IMR-90 (cell line): ENCODE data around the gene SLC4A11. TPM values are rescaled to one million over a fixed set of nuclear protein-coding genes. Genes with fewer than 3 reads are reported as not detected.

Experiments
- ATAC-seq: fragments of 200-7000 bp; cut with Tn5 transposase; 2 replicates; pipeline ENCODE4 v1.9.1; 2020; ENCODE audit warnings: low read depth, mild to moderate bottlenecking, moderate library complexity
- BruUV-seq: library from RNA; stranded (reverse); fragments of 400-500 nt; replicated peaks from 2 replicates; lab custom pipeline; 2021; lab: Mats Ljungman, UMichigan
- CTCF ChIA-PET: fragments of 300-600 bp; formaldehyde crosslinking; extraction: SDS; loops from one replicate; lab custom pipeline; 2021; ENCODE audit warnings: antibody characterized with exemption; lab: Yijun Ruan, JAX
- POLR2A ChIA-PET: fragments of 300-600 bp; sonication (Branson Sonifier 250); formaldehyde crosslinking; loops from one replicate; lab custom pipeline; 2022; ENCODE audit warnings: antibody characterized with exemption; ENCODE audit not compliant: unreplicated experiment; lab: Charles Lee
- DNase-seq: peaks from one replicate; pipeline ENCODE4 v3.0.0; 2013
- H2AFZ ChIP-seq: replicated peaks from 2 replicates; pipeline ENCODE3; 2013; ENCODE audit warnings: low read length, mild to moderate bottlenecking; ENCODE audit not compliant: poor library complexity
- H2AK5ac ChIP-seq: 2 replicates; pipeline ENCODE4 v1.6.1; 2013; ENCODE audit warnings: low read depth, low read length, inconsistent platforms
- H2AK9ac ChIP-seq: replicated peaks from 2 replicates; pipeline ENCODE3; 2013; ENCODE audit warnings: mild to moderate bottlenecking, low read depth, low read length, moderate library complexity; ENCODE audit not compliant: poor library complexity
- H2BK120ac ChIP-seq: 2 replicates; pipeline ENCODE4 v1.6.1; 2013; ENCODE audit warnings: low read depth, low read length, inconsistent platforms
- H2BK15ac ChIP-seq: 3 replicates; pipeline ENCODE4 v1.6.1; 2013; ENCODE audit warnings: low read depth, low read length, inconsistent platforms
- H2BK20ac ChIP-seq: 2 replicates; pipeline ENCODE4 v1.6.1; 2013; ENCODE audit warnings: low read depth, mild to moderate bottlenecking, inconsistent platforms, low read length, moderate library complexity
- H2BK5ac ChIP-seq: 2 replicates; pipeline ENCODE4 v1.6.1; 2013; ENCODE audit warnings: mild to moderate bottlenecking, low read depth, low read length, inconsistent platforms; ENCODE audit not compliant: poor library complexity, severe bottlenecking
- H3K14ac ChIP-seq: replicated peaks from 2 replicates; pipeline ENCODE4 v1.6.1; 2013; ENCODE audit warnings: low read depth, low read length, inconsistent platforms
- H3K18ac ChIP-seq: 2 replicates; pipeline ENCODE4 v1.6.1; 2013; ENCODE audit warnings: low read depth, low read length, control low read depth
- H3K23ac ChIP-seq: 2 replicates; pipeline ENCODE4 v1.6.1; 2013; ENCODE audit warnings: low read depth, low read length, inconsistent platforms
- H3K27ac ChIP-seq: 2 replicates; pipeline ENCODE4 v1.5.1; 2013; ENCODE audit warnings: mild to moderate bottlenecking, control low read depth, low read length; ENCODE audit not compliant: insufficient read depth
- H3K27me3 ChIP-seq: 2 replicates; pipeline ENCODE4 v1.6.1; 2013; ENCODE audit warnings: low read length; ENCODE audit not compliant: control insufficient read depth, insufficient read depth
- H3K36me3 ChIP-seq: 2 replicates; pipeline ENCODE4 v1.6.1; 2013; ENCODE audit warnings: low read length, mixed read lengths; ENCODE audit not compliant: control insufficient read depth, insufficient read depth
- H3K4ac ChIP-seq: 2 replicates; pipeline ENCODE4 v1.6.1; 2013; ENCODE audit warnings: low read depth, low read length, inconsistent platforms
- H3K4me1 ChIP-seq: 2 replicates; pipeline ENCODE4 v1.6.1; 2013; ENCODE audit warnings: low read length, mixed read lengths; ENCODE audit not compliant: control insufficient read depth, insufficient read depth
- H3K4me2 ChIP-seq: 2 replicates; pipeline ENCODE4 v1.6.1; 2013; ENCODE audit warnings: low read depth, mild to moderate bottlenecking, control low read depth, low read length, moderate library complexity
- H3K4me3 ChIP-seq: 2 replicates; pipeline ENCODE4 v1.5.1; 2013; ENCODE audit warnings: low read depth, mild to moderate bottlenecking, control low read depth, low read length, moderate library complexity; ENCODE audit not compliant: insufficient read depth
- H3K56ac ChIP-seq: 2 replicates; pipeline ENCODE4 v1.6.1; 2013; ENCODE audit warnings: low read length, inconsistent platforms; ENCODE audit not compliant: insufficient read depth; ENCODE audit errors: extremely low read depth
- H3K79me1 ChIP-seq, 2 experiments: 2 replicates each; pipeline ENCODE4 v1.6.1; 2013; ENCODE audit warnings: low read length in 2 of 2, inconsistent platforms in 1 of 2, low read depth in 1 of 2
- H3K9ac ChIP-seq: 2 replicates; pipeline ENCODE4 v1.6.1; 2013; ENCODE audit warnings: low read depth, low read length, control low read depth
- H3K9me1 ChIP-seq: 2 replicates; pipeline ENCODE4 v1.6.1; 2013; ENCODE audit warnings: low read length, inconsistent platforms; ENCODE audit not compliant: insufficient read depth
- H3K9me3 ChIP-seq: 2 replicates; pipeline ENCODE4 v1.6.1; 2013; ENCODE audit warnings: low read length; ENCODE audit not compliant: control insufficient read depth, insufficient read depth
- H4K20me1 ChIP-seq: 2 replicates; pipeline ENCODE4 v1.6.1; 2013; ENCODE audit warnings: low read length, inconsistent platforms; ENCODE audit not compliant: insufficient read depth
- H4K5ac ChIP-seq: 2 replicates; pipeline ENCODE4 v1.6.1; 2013; ENCODE audit warnings: mild to moderate bottlenecking, low read depth, low read length, control low read depth
- H4K8ac ChIP-seq, 2 experiments: 2 replicates each; pipeline ENCODE4 v1.6.1; 2013; ENCODE audit warnings: low read depth in 2 of 2, low read length in 2 of 2, control low read depth in 1 of 2, inconsistent platforms in 1 of 2
- H4K91ac ChIP-seq: 2 replicates; pipeline ENCODE4 v1.6.1; 2013; ENCODE audit warnings: low read depth, low read length, inconsistent platforms; ENCODE audit not compliant: insufficient read depth
- CEBPB ChIP-seq: IDR thresholded peaks from 2 replicates; pipeline ENCODE4 v1.6.1; 2012; ENCODE audit warnings: low read depth, low read length, improper control_type of control experiment
- CHD1 ChIP-seq: IDR thresholded peaks from 2 replicates; pipeline ENCODE4 v1.6.1; 2012; ENCODE audit warnings: low read depth, low read length, improper control_type of control experiment
- CTCF ChIP-seq: conservative IDR thresholded peaks from 2 replicates; pipeline ENCODE4 v1.5.1; 2012; ENCODE audit warnings: mild to moderate bottlenecking, low read depth, low read length, improper control_type of control experiment
- ELK1 ChIP-seq: fragments of 150-350 bp; IDR thresholded peaks from 2 replicates; pipeline ENCODE4 v1.6.1; 2016; ENCODE audit warnings: low read depth, mild to moderate bottlenecking, low read length, moderate library complexity, borderline replicate concordance
- FOS ChIP-seq: fragments of 150-350 bp; IDR thresholded peaks from 2 replicates; pipeline ENCODE4 v1.6.1; 2016; ENCODE audit warnings: low read depth, low read length
- MAZ ChIP-seq: IDR thresholded peaks from 2 replicates; pipeline ENCODE4 v1.6.1; 2012; ENCODE audit warnings: low read depth, mild to moderate bottlenecking, low read length, improper control_type of control experiment, moderate library complexity, borderline replicate concordance
- SMC3 ChIP-seq: fragments of 150-350 bp; IDR thresholded peaks from 2 replicates; pipeline ENCODE4 v1.6.1; 2016; ENCODE audit warnings: low read depth, mild to moderate bottlenecking, antibody characterized with exemption, low read length, moderate library complexity
- WGBS, 2 experiments: methylation state at CpG; one replicate each; pipeline versions ENCODE4 v1.1.5 to v1.1.7; 2013; ENCODE audit warnings: missing lambda C conversion rate in 2 of 2; ENCODE audit not compliant: insufficient read length in 1 of 2; ENCODE audit errors: extremely low coverage in 2 of 2; 5-methylcytosine and 5-hydroxymethylcytosine counted together
- dilution Hi-C: fragments of 300-500 bp; cut with HindIII; formaldehyde crosslinking; loops from one replicate; pipeline ENCODE4 v1.14.3; 2018; ENCODE audit warnings: low sequenced_read_pairs; ENCODE audit not compliant: unreplicated experiment
- in situ Hi-C: fragments of 300-500 bp; cut with MboI; formaldehyde crosslinking; loops from 3 replicates; pipeline ENCODE4 v1.14.3; 2019; ENCODE audit warnings: low sequenced_read_pairs, inconsistent platforms, mixed read lengths
- intact Hi-C: fragments of 100-400 bp; cut with micrococcal nuclease; formaldehyde crosslinking; loops from 2 replicates; pipeline ENCODE4 v1.10.0; 2022
- polyA plus RNA-seq, 3 experiments: library from polyadenylated mRNA; depleted of rRNA; stranded (reverse); fragments of >200 nt; gene quantifications; 2 replicates each; pipeline ENCODE4 v1.2.3, GENCODE V29; 2012; ENCODE audit warnings: low replicate concordance in 1 of 3
- total RNA-seq: library from RNA; depleted of rRNA; stranded (reverse); fragments of >200 nt; gene quantifications from 2 replicates; pipeline ENCODE4 v1.2.3, GENCODE V29; 2012

Gene SLC4A11
- total and polyA plus RNA-seq, 2 of the 4 experiments (the other 2 are of a cell fraction): 0.36 to 0.79 TPM

GRCh38 chr20:3242172-3242692 lies 3.2 kb upstream of the SLC4A11 start:
- Histone ChIP-seq H3K9ac (no peak overlapping the region), H3K9me3 (no peaks in the 10 kb centered on the region), H2BK5ac (no peak overlapping the region), H2AK5ac (no peak overlapping the region), H2BK120ac (no peak overlapping the region), H2BK15ac (no peak overlapping the region), H3K4ac (no peak overlapping the region), H2BK20ac (no peak overlapping the region), H4K91ac (no peak overlapping the region), H4K20me1 (peaks cover 2% of the 10 kb centered on the region; the same call in 1 of the 2 replicates), H3K4me1 (no peaks in the 10 kb centered on the region; the same call in 1 of the 2 replicates), H3K36me3 (no peaks in the 10 kb centered on the region), H2AFZ (no peak overlapping the region), H3K9me1 (no peaks in the 10 kb centered on the region), H3K27me3 (peaks cover 19% of the 10 kb centered on the region), H3K4me3 (no peak overlapping the region), H4K5ac (no peak overlapping the region), H3K4me2 (no peak overlapping the region), H4K8ac (no peak overlapping the region), H3K18ac (no peak overlapping the region), H2AK9ac (no peak overlapping the region), H3K27ac (no peak overlapping the region), H3K23ac (peak overlapping the region; percentile 45; the same call in 1 of the 2 replicates), H3K56ac (no peak overlapping the region), H3K79me1 (no peaks in the 10 kb centered on the region), H3K14ac (no peak overlapping the region)
- 74% methylated on average over 3 of the region's 6 CpGs; no CpG with 5 or more reads in 1 of the 2 experiments for WGBS, 2 experiments
- no TSS peak for BruUV-seq
- intact Hi-C loops: no loop called here
- DNase-seq (no peak), ATAC-seq (no peak)
- in situ Hi-C loops: no loop called here
- ChIA-PET POLR2A (interaction anchor here (0.6 kb wide), 1 partner anchor 43 kb away, joined by 6 read pairs; no protein-coding TSS in a partner anchor), CTCF (no interaction called here)
- TF ChIP-seq CTCF (no peak), CHD1 (no peak), SMC3 (no peak), ELK1 (no peak), CEBPB (0 out of 2 replicates have a peak, but pooled peaks have one; percentile 19), FOS (no peak), MAZ (no peak)
- dilution Hi-C loops: no loop called here
